Inferior parietal cortex (tissue), 1 donor: Measurements from ENCODE around the gene RRBP1.
"Not testable (repeated sequence)": the region's sequence is repeated elsewhere in the genome, so short reads cannot be mapped to it uniquely, and the experiment has no call there.

ENCODE experiments used
- DNase-seq: peaks from one replicate; pipeline ENCODE4 v3.0.0-alpha.2; 2016; ENCODE audit errors: extremely low spot score

Gene RRBP1

GRCh38 chr20:17664025-17664633, 17.9 kb downstream of the RRBP1 start:
- DNase-seq, result no peak

- DNase-seq, result no peak
These were observed 18.6 kb downstream of the RRBP1 start for GRCh38 chr20:17663486-17663885.

GRCh38 chr20:17663040-17663399, 19.0 kb downstream of the RRBP1 start:
- DNase-seq, result no peak

- no peak for DNase-seq
These were observed 19.6 kb downstream of the RRBP1 start for GRCh38 chr20:17662333-17663039.

GRCh38 chr20:17661121-17661744, 20.8 kb downstream of the RRBP1 start:
- DNase-seq, result no peak

- no peak for DNase-seq
These were observed 21.4 kb downstream of the RRBP1 start for GRCh38 chr20:17660667-17661066.

GRCh38 chr20:17659801-17660200, 22.2 kb downstream of the RRBP1 start:
- DNase-seq, result no peak

GRCh38 chr20:17659344-17659743, 22.7 kb downstream of the RRBP1 start:
- not testable (repeated sequence) for DNase-seq

- DNase-seq, result no peak
These were observed 23.4 kb downstream of the RRBP1 start for GRCh38 chr20:17658648-17658993.

- no peak for DNase-seq
These were observed 24.0 kb downstream of the RRBP1 start for GRCh38 chr20:17657898-17658647.

- DNase-seq, result no peak
These were observed 24.8 kb downstream of the RRBP1 start for GRCh38 chr20:17657079-17657825.

- no peak for DNase-seq
These were observed 26.1 kb downstream of the RRBP1 start for GRCh38 chr20:17655865-17656479.

- no peak for DNase-seq
These were observed 26.8 kb downstream of the RRBP1 start for GRCh38 chr20:17655286-17655651.

- no peak for DNase-seq
These were observed 27.3 kb downstream of the RRBP1 start for GRCh38 chr20:17654649-17655285.

GRCh38 chr20:17653835-17654648, 28.0 kb downstream of the RRBP1 start:
- no peak for DNase-seq

- DNase-seq, result no peak
These were observed 29.6 kb downstream of the RRBP1 start for GRCh38 chr20:17652411-17652810.

- no peak for DNase-seq
These were observed 30.2 kb downstream of the RRBP1 start for GRCh38 chr20:17651760-17652388.

GRCh38 chr20:17651129-17651759, 30.8 kb downstream of the RRBP1 start:
- no peak for DNase-seq
